Activated CD8-positive, alpha-beta memory T cell treated with anti-CD3 and anti-CD28 coated beads, Interleukin-2, amount 50 U/mL, for 24 hours (primary cell): Measurements from ENCODE around the gene YEATS4.
"Not testable (repeated sequence)": the region's sequence is repeated elsewhere in the genome, so short reads cannot be mapped to it uniquely, and the experiment has no call there.

Experiments used
- DNase-seq: peaks from one replicate; pipeline ENCODE4 v3.0.0-alpha.2; 2020; ENCODE audit errors: extremely low read depth

Gene YEATS4

GRCh38 chr12:69359531-69360347 lies at the start of gene YEATS4:
TSS of gene YEATS4 (plus strand) at chr12:69359743. CDS start at chr12:69359973, 230 bp downstream.
- peak; percentile 66 for DNase-seq

- no peak for DNase-seq
These were observed 46.3 kb upstream of the YEATS4 start for GRCh38 chr12:69313209-69313608.

- DNase-seq = not testable (repeated sequence)
These were observed 42.8 kb upstream of the YEATS4 start for GRCh38 chr12:69316784-69317183.

GRCh38 chr12:69317233-69317632 lies 42.3 kb upstream of the YEATS4 start:
- not testable (repeated sequence) for DNase-seq

GRCh38 chr12:69318225-69318624 lies 41.3 kb upstream of the YEATS4 start:
- DNase-seq = no peak

GRCh38 chr12:69321351-69321750 lies 38.2 kb upstream of the YEATS4 start:
- DNase-seq = no peak

- no peak for DNase-seq
These were observed 34.6 kb upstream of the YEATS4 start for GRCh38 chr12:69324797-69325466.

GRCh38 chr12:69328426-69328825 lies 31.1 kb upstream of the YEATS4 start:
- DNase-seq = no peak

GRCh38 chr12:69329669-69330428 lies 29.7 kb upstream of the YEATS4 start:
- DNase-seq = no peak

GRCh38 chr12:69330475-69331473 lies 28.8 kb upstream of the YEATS4 start:
- DNase-seq = peak; percentile 13

- DNase-seq = no peak
These were observed 28.0 kb upstream of the YEATS4 start for GRCh38 chr12:69331519-69331908.

- DNase-seq = no peak
These were observed 27.4 kb upstream of the YEATS4 start for GRCh38 chr12:69331909-69332684.

GRCh38 chr12:69332815-69333358 lies 26.7 kb upstream of the YEATS4 start:
- no peak for DNase-seq

- DNase-seq = no peak
These were observed 25.4 kb upstream of the YEATS4 start for GRCh38 chr12:69334158-69334557.

GRCh38 chr12:69337311-69338090 lies 22.0 kb upstream of the YEATS4 start:
- no peak for DNase-seq

GRCh38 chr12:69338120-69338859 lies 21.3 kb upstream of the YEATS4 start:
- DNase-seq = no peak

GRCh38 chr12:69338936-69339335 lies 20.6 kb upstream of the YEATS4 start:
- DNase-seq = no peak

GRCh38 chr12:69339999-69340398 lies 19.5 kb upstream of the YEATS4 start:
- no peak for DNase-seq

GRCh38 chr12:69341328-69341727 lies 18.2 kb upstream of the YEATS4 start:
- no peak for DNase-seq
